WTC11 (cell line): ENCODE results near the gene SLC25A21.

ENCODE experiments used
- SP1 ChIP-seq: sonication (generic); formaldehyde crosslinking; conservative IDR thresholded peaks from 2 replicates; pipeline ENCODE4 v1.8.1; 2022; ENCODE audit warnings: missing genetic modification reagents
- TF ChIP-seq, protein P1 (sequence below): fragments of 200-600 bp; IDR thresholded peaks from 2 replicates; pipeline ENCODE4 v1.8.0; 2022; ENCODE audit warnings: antibody characterized with exemption

GRCh38 chr14:36662258-36662542 lies 510.2 kb downstream of the SLC25A21 start:
- TF ChIP-seq SP1 (CRISPR knock-in tag), result no peak
- TF ChIP-seq, protein P1, sequence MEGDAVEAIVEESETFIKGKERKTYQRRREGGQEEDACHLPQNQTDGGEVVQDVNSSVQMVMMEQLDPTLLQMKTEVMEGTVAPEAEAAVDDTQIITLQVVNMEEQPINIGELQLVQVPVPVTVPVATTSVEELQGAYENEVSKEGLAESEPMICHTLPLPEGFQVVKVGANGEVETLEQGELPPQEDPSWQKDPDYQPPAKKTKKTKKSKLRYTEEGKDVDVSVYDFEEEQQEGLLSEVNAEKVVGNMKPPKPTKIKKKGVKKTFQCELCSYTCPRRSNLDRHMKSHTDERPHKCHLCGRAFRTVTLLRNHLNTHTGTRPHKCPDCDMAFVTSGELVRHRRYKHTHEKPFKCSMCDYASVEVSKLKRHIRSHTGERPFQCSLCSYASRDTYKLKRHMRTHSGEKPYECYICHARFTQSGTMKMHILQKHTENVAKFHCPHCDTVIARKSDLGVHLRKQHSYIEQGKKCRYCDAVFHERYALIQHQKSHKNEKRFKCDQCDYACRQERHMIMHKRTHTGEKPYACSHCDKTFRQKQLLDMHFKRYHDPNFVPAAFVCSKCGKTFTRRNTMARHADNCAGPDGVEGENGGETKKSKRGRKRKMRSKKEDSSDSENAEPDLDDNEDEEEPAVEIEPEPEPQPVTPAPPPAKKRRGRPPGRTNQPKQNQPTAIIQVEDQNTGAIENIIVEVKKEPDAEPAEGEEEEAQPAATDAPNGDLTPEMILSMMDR, result no peak
